Endothelial cell (in vitro differentiated cells): ENCODE results near the gene SPATA3. TPM values are rescaled to one million over a fixed set of nuclear protein-coding genes. Genes with fewer than 3 reads are reported as not detected.
A peak's percentile ranks its signal among the peaks of the same experiment; 100 is the strongest.

ENCODE experiments used
- DNase-seq: peaks from one replicate; pipeline ENCODE4 v3.0.0; 2021; ENCODE audit warnings: low spot score
- H3K27ac Mint-ChIP-seq: one replicate; pipeline ENCODE4 v1.8.0; 2021; ENCODE audit warnings: mixed read lengths, inconsistent platforms; ENCODE audit not compliant: unreplicated experiment
- H3K27me3 Mint-ChIP-seq: one replicate; pipeline ENCODE4 v1.8.0; 2021; ENCODE audit warnings: mild to moderate bottlenecking, moderate library complexity, mixed read lengths, inconsistent platforms; ENCODE audit not compliant: unreplicated experiment
- H3K36me3 Mint-ChIP-seq: one replicate; pipeline ENCODE4 v1.8.0; 2021; ENCODE audit warnings: mild to moderate bottlenecking, low read depth, mixed read lengths, inconsistent platforms; ENCODE audit not compliant: unreplicated experiment
- H3K4me1 Mint-ChIP-seq: one replicate; pipeline ENCODE4 v1.8.0; 2021; ENCODE audit warnings: mild to moderate bottlenecking, mixed read lengths, inconsistent platforms; ENCODE audit not compliant: unreplicated experiment
- H3K4me3 Mint-ChIP-seq: one replicate; pipeline ENCODE4 v1.8.0; 2021; ENCODE audit warnings: mild to moderate bottlenecking, mixed read lengths, inconsistent platforms; ENCODE audit not compliant: unreplicated experiment
- H3K9me3 Mint-ChIP-seq: one replicate; pipeline ENCODE4 v1.8.0; 2021; ENCODE audit warnings: mixed read lengths, inconsistent platforms; ENCODE audit not compliant: unreplicated experiment
- total RNA-seq: library from RNA; stranded (reverse); fragmentation: NEBNext Ultra II Directional; extraction: Animal tissue kit (Norgen Biotek cat#: 25700); gene quantifications from one replicate; pipeline ENCODE4 v1.2.1, GENCODE V29; 2021; ENCODE audit not compliant: unreplicated experiment
- TF ChIP-seq, protein P1 (sequence below): fragments of 200-600 bp; sonication (generic); IDR thresholded peaks from one replicate; pipeline ENCODE4 v1.5.0; 2021; ENCODE audit warnings: antibody characterized with exemption; ENCODE audit not compliant: unreplicated experiment

Gene SPATA3
- total RNA-seq, 1 donor from 2014 or later: not detected

DNA sequence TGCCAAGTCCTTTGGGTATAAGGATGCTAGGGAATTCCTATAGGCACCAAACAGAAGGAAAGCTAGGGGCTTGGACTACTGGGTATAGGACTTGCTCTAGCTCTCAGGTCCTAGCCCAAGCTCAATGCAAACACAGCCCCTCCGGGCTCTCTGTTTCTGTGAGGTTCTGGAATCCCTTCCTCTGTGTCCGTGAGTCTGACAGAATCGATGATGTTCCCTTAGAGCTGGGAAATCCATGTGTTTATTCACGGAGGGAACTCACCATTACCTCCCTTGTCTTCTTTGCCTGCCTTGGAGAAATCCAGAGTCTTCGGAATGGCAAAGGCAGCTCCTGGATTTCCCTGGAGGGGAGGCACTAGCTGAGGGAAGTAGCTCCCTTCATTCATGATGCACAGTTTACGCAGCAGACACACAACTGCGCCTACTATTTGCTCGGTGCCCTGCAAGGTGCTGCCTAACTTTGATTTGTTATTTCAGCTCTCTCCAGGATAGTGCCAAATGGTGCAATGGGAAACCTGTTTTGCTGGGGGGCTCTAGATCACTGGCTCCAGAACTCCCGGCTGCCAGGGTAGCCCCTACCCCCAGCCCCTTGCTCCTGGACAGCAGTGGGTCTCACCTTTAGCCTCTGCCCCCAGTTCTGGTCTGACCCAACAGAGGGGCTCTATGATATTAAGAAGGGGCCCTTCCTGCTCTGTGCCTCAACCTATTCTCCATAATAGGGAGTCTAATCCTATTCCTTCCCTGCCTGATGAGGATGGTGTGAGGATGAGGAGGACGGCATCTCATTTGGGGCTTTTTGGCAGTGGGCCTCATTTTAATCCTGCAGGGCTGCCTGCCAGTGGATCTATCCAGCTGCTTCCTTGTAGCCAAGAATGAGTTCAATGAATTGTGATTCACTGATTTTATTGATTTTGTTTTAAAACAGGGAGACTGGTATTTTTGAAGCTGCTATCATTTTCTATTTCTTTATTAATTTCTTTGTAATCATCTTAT lies 52.3 kb downstream of the SPATA3 start:
- no peaks in the 10 kb centered on the region for H3K4me1 Mint-ChIP-seq
- H3K4me3 Mint-ChIP-seq: no peak overlapping the region
- no peak overlapping the region for H3K27ac Mint-ChIP-seq
- H3K27me3 Mint-ChIP-seq: no peaks in the 10 kb centered on the region
- no peak for DNase-seq
- no peaks in the 10 kb centered on the region for H3K9me3 Mint-ChIP-seq
- no peaks in the 10 kb centered on the region for H3K36me3 Mint-ChIP-seq
- TF ChIP-seq, protein P1, sequence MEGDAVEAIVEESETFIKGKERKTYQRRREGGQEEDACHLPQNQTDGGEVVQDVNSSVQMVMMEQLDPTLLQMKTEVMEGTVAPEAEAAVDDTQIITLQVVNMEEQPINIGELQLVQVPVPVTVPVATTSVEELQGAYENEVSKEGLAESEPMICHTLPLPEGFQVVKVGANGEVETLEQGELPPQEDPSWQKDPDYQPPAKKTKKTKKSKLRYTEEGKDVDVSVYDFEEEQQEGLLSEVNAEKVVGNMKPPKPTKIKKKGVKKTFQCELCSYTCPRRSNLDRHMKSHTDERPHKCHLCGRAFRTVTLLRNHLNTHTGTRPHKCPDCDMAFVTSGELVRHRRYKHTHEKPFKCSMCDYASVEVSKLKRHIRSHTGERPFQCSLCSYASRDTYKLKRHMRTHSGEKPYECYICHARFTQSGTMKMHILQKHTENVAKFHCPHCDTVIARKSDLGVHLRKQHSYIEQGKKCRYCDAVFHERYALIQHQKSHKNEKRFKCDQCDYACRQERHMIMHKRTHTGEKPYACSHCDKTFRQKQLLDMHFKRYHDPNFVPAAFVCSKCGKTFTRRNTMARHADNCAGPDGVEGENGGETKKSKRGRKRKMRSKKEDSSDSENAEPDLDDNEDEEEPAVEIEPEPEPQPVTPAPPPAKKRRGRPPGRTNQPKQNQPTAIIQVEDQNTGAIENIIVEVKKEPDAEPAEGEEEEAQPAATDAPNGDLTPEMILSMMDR: no peak

DNA sequence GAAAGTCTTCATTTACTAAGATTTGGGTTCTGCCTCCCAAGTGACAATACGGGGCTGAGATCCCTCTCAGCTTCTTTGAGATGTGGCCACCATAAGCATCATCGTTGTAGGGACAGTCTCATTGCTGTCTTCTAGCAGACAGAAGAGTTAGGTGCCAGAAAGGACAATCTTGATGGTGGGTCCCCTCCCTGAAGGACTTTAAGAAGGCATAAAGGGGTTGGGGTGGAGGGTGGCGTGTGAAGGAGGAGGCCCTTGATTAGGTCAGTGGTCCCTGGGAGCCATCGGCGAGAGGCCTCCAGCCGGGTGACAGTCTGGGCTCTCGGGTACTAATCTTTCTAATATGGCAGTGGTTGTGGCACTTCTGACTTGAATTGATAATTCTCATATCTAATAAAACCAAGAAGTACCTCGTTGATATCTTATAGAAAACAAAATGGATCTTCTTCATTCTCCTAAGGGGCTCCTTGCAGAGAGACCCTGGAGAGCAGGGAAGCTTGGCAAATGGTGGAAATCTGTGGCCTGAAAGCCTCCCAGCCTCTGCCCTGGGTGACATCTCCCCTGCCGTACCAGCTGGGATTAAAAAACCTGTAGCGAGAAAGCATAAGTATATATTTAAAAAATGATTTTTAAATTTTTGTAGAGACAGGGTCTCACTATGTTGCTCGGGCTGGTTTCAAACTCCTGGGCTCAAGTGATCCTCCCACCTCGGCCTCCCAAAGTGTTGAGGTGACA lies 53.5 kb downstream of the SPATA3 start:
- H3K9me3 Mint-ChIP-seq: no peaks in the 10 kb centered on the region
- no peak overlapping the region for H3K27ac Mint-ChIP-seq
- H3K36me3 Mint-ChIP-seq: no peaks in the 10 kb centered on the region
- DNase-seq: no peak
- TF ChIP-seq, protein P1: no peak
- no peaks in the 10 kb centered on the region for H3K27me3 Mint-ChIP-seq
- no peak overlapping the region for H3K4me3 Mint-ChIP-seq
- H3K4me1 Mint-ChIP-seq: peaks cover 5% of the 10 kb centered on the region

DNA sequence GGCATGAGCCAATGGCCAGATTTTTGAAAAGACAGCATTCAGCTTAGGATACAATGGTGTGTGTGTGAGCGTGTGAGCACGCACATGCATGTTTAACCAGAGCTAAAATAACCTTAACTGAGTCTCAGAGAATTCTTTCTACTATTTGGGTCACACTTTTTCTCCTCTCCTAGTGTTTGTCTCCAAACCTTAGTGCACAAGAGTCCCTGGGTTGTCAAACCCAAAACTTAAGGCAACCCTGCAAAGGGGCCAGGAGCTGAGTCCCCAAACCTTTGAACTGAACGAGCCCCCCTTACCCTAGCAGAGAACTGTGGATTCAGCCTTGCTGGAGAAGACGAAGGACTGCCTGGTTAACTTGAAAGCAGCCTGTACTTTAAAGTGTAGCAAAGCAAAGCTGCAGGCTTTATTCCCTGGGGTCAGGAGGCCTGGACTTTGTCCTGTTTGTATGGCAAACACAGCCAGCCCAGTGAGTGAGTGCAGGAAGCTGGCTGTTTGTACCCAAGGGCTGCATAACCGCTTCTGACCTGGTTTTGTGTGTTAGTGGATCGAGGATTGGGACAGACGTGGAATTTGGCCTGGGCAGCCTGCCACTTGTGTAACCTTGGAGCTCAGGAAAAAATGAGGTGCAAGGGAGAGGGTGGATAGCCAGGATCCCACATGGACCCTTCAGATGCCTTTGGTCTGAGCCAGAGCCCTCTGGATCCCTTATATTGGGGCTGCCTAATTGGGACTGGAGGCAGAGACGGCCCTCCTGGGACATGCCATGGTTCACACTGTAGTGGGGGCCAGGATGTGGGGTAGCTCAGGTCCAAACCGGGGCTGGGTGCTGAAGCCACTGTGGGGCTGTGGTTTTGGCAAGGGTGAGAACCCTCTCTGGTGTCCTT lies 54.3 kb downstream of the SPATA3 start:
- peaks cover 5% of the 10 kb centered on the region for H3K4me1 Mint-ChIP-seq
- H3K36me3 Mint-ChIP-seq: no peaks in the 10 kb centered on the region
- no peak for DNase-seq
- TF ChIP-seq, protein P1: no peak
- H3K27ac Mint-ChIP-seq: no peak overlapping the region
- H3K27me3 Mint-ChIP-seq: peaks cover 3% of the 10 kb centered on the region
- no peaks in the 10 kb centered on the region for H3K9me3 Mint-ChIP-seq
- H3K4me3 Mint-ChIP-seq: no peak overlapping the region

DNA sequence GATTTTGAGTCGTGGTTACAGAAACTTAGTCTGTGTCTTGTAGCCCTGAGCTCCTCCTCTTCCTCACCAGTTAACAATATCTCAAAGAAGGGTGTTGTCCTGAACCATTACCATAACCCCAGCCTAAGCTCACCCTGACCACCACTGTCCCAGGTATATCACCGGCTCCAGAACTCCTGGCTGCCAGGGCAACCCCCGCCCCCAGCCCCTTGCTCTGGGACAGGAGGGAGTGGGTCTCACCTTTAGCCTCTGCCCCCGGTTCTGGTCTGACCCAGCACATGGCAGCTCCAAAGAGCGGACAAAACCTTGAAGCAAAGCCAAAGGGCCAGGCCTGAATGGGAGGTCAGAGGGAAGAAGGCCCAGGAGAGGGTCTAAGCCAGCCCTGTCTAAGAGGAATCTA lies 55.2 kb downstream of the SPATA3 start:
- Mint-ChIP-seq H3K9me3 (no peaks in the 10 kb centered on the region), H3K27me3 (peaks cover 3% of the 10 kb centered on the region), H3K27ac (peak overlapping the region; percentile 14), H3K4me1 (peaks cover 5% of the 10 kb centered on the region), H3K4me3 (no peak overlapping the region), H3K36me3 (no peaks in the 10 kb centered on the region)
- no peak for DNase-seq
- TF ChIP-seq, protein P1: no peak
